WTC11 (cell line): ENCODE measurements around the gene PACS1.

Experiments
- CREM ChIP-seq: sonication (generic); formaldehyde crosslinking; IDR thresholded peaks from 2 replicates; pipeline ENCODE4 v1.8.1; 2022; ENCODE audit warnings: mild to moderate bottlenecking, missing genetic modification reagents, moderate library complexity
- GABPB1 ChIP-seq: sonication (generic); formaldehyde crosslinking; IDR thresholded peaks from 2 replicates; pipeline ENCODE4 v1.8.1; 2023; ENCODE audit warnings: mild to moderate bottlenecking, missing genetic modification reagents
- TF ChIP-seq, protein P1 (sequence below): sonication (generic); formaldehyde crosslinking; conservative IDR thresholded peaks from 2 replicates; pipeline ENCODE4 v1.8.1; 2022; ENCODE audit warnings: mild to moderate bottlenecking, missing genetic modification reagents
- TF ChIP-seq, protein P2 (sequence below): fragments of 200-600 bp; IDR thresholded peaks from 2 replicates; pipeline ENCODE4 v1.8.0; 2022; ENCODE audit warnings: antibody characterized with exemption

- TF ChIP-seq CREM (CRISPR knock-in tag) (no peak), GABPB1 (CRISPR knock-in tag) (no peak)
- TF ChIP-seq, protein P1, sequence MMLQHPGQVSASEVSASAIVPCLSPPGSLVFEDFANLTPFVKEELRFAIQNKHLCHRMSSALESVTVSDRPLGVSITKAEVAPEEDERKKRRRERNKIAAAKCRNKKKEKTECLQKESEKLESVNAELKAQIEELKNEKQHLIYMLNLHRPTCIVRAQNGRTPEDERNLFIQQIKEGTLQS (CRISPR knock-in tag), result no peak
- TF ChIP-seq, protein P2, sequence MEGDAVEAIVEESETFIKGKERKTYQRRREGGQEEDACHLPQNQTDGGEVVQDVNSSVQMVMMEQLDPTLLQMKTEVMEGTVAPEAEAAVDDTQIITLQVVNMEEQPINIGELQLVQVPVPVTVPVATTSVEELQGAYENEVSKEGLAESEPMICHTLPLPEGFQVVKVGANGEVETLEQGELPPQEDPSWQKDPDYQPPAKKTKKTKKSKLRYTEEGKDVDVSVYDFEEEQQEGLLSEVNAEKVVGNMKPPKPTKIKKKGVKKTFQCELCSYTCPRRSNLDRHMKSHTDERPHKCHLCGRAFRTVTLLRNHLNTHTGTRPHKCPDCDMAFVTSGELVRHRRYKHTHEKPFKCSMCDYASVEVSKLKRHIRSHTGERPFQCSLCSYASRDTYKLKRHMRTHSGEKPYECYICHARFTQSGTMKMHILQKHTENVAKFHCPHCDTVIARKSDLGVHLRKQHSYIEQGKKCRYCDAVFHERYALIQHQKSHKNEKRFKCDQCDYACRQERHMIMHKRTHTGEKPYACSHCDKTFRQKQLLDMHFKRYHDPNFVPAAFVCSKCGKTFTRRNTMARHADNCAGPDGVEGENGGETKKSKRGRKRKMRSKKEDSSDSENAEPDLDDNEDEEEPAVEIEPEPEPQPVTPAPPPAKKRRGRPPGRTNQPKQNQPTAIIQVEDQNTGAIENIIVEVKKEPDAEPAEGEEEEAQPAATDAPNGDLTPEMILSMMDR, result no peak
Observed at GRCh38 chr11:66247295-66247694, 177.2 kb downstream of the PACS1 start.
